Fibroblast of lung (primary cell): Measurements from ENCODE around the gene FKBP10. TPM values are rescaled to one million over a fixed set of nuclear protein-coding genes. Genes with fewer than 3 reads are reported as not detected.

ENCODE experiments used
- DNase-seq, 2 donors: peaks; one replicate each; pipeline versions ENCODE4 v3.0.0 to v3.0.0-alpha.2; 2010; ENCODE audit warnings: low read depth in 2 of 2
- H2AFZ ChIP-seq: 2 replicates; pipeline ENCODE4 v1.5.1; 2012; ENCODE audit warnings: low read length, control low read depth, inconsistent platforms
- H3K27ac ChIP-seq: 2 replicates; pipeline ENCODE4 v1.5.1; 2011; ENCODE audit warnings: low read length, control low read depth; ENCODE audit not compliant: insufficient read depth
- H3K27me3 ChIP-seq: 2 replicates; pipeline ENCODE4 v1.5.1; 2011; ENCODE audit warnings: mild to moderate bottlenecking, low read length; ENCODE audit not compliant: control insufficient read depth, insufficient read depth
- H3K36me3 ChIP-seq: 2 replicates; pipeline ENCODE4 v1.5.1; 2011; ENCODE audit warnings: low read length; ENCODE audit not compliant: control insufficient read depth, insufficient read depth
- H3K4me1 ChIP-seq: 2 replicates; pipeline ENCODE4 v1.5.1; 2011; ENCODE audit warnings: low read length; ENCODE audit not compliant: control insufficient read depth, insufficient read depth; ENCODE audit errors: extremely low read depth
- H3K4me2 ChIP-seq: 2 replicates; pipeline ENCODE4 v1.5.1; 2011; ENCODE audit warnings: low read length, control low read depth; ENCODE audit not compliant: insufficient read depth; ENCODE audit errors: extremely low read depth
- H3K4me3 ChIP-seq, 4 experiments: fragments of 200-600 bp in 1 of 4; sonication (generic) in 1 of 4; replicated peaks in 1 of 4; 2 replicates each; pipeline ENCODE4 v1.5.1; 2011 to 2016; ENCODE audit warnings: low read length in 4 of 4, low read depth in 3 of 4, mild to moderate bottlenecking in 3 of 4, control low read depth in 2 of 4, inconsistent platforms in 1 of 4, mixed read lengths in 1 of 4; ENCODE audit not compliant: insufficient read depth in 1 of 4; ENCODE audit errors: control extremely low read depth in 1 of 4
- H3K79me2 ChIP-seq: 2 replicates; pipeline ENCODE4 v1.5.1; 2012; ENCODE audit warnings: mild to moderate bottlenecking, low read length, inconsistent platforms; ENCODE audit not compliant: control insufficient read depth, insufficient read depth
- H3K9ac ChIP-seq: 2 replicates; pipeline ENCODE4 v1.5.1; 2011; ENCODE audit warnings: mild to moderate bottlenecking, low read length, control low read depth; ENCODE audit not compliant: insufficient read depth
- H3K9me3 ChIP-seq: 2 replicates; pipeline ENCODE4 v1.5.1; 2012; ENCODE audit warnings: low read depth, low read length; ENCODE audit not compliant: control insufficient read depth, insufficient read depth
- H4K20me1 ChIP-seq: 2 replicates; pipeline ENCODE4 v1.5.1; 2011; ENCODE audit warnings: low read length; ENCODE audit not compliant: control insufficient read depth, insufficient read depth; ENCODE audit errors: extremely low read depth
- EZH2 ChIP-seq: IDR thresholded peaks from 2 replicates; pipeline ENCODE4 v1.5.1; 2012; ENCODE audit warnings: low read length, control low read depth, mild to moderate bottlenecking; ENCODE audit errors: missing control alignments
- polyA plus RNA-seq, 2 donors: library from polyadenylated mRNA; depleted of rRNA in 1 of 2; stranded (reverse) in 1 of 2; unstranded in 1 of 2; fragments of >200 nt; gene quantifications; 2 replicates each; pipeline ENCODE4 v1.2.1, GENCODE V29; 2011 to 2012; ENCODE audit warnings: missing spikeins in 1 of 2
- total RNA-seq: library from RNA; depleted of rRNA; stranded (reverse); fragments of >200 nt; gene quantifications from 2 replicates; pipeline ENCODE4 v1.2.1, GENCODE V29; 2014
- TF ChIP-seq, protein P1 (sequence below), 2 donors: IDR thresholded peaks in 1 of 2; conservative IDR thresholded peaks in 1 of 2; 1 replicate in 1 of 2; 2 replicates in 1 of 2; pipeline ENCODE4 v1.5.1; 2011 to 2012; ENCODE audit warnings: low read length in 2 of 2, control low read depth in 1 of 2, inconsistent platforms in 1 of 2, low read depth in 1 of 2, mild to moderate bottlenecking in 1 of 2

FKBP10 gene
- total and polyA plus RNA-seq, 2 donors (not counting 1 experiment from before 2014, with no cell fraction given), result 182 to 242 TPM

DNA sequence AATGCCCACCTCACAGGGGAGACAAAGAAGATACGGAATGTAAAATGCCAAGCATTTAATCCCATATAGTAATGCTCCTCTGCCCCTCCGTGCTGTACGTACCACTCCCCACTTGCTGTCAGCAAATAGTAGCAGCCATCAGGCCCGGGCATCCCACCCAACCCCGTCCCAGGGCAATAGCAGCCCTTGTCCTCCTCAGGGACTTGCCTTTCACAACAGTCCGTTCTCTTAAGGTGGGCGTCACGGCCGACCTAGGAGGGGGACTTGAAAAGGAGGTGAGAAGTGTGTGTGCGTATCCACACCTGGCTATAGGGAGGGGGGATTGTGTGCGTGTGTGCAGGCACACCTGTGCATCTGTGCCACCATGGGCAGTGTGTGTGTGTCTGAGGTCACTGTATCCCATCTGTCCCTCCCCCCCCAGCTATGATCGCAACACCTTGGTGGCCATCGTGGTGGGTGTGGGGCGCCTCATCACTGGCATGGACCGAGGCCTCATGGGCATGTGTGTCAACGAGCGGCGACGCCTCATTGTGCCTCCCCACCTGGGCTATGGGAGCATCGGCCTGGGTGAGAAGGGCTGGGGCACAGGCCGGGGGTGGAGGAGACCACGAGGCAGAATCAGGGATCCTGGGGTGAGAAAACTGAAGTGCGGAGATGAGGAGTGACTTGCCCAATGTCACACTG, 4.0 kb downstream of the FKBP10 start:
- Histone ChIP-seq H3K79me2 (peaks cover 37% of the 10 kb centered on the region), H3K9me3 (no peaks in the 10 kb centered on the region)

DNA sequence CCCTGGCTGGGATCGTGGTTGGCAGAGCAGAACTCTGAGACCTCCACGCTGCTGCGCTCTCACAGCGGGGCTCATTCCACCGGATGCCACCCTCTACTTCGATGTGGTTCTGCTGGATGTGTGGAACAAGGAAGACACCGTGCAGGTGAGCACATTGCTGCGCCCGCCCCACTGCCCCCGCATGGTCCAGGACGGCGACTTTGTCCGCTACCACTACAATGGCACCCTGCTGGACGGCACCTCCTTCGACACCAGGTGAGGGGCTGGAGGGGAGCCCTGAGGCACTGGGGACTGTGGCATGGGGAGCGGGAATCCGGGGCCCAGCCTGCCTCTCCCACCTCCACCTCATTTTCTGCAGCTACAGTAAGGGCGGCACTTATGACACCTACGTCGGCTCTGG, 5.2 kb downstream of the FKBP10 start:
- H3K36me3 ChIP-seq, result peaks cover 28% of the 10 kb centered on the region
- H3K9ac ChIP-seq, result no peak overlapping the region
- no peak overlapping the region for H3K4me2 ChIP-seq
- H3K4me1 ChIP-seq, result peaks cover 6% of the 10 kb centered on the region
- no peaks in the 10 kb centered on the region for H3K27me3 ChIP-seq
- no peak for DNase-seq
- H3K79me2 ChIP-seq, result peaks cover 35% of the 10 kb centered on the region
- no peak overlapping the region for H3K27ac ChIP-seq
- no peaks in the 10 kb centered on the region for H3K9me3 ChIP-seq
- no peak overlapping the region for H2AFZ ChIP-seq
- no peak overlapping the region for H3K4me3 ChIP-seq
- TF ChIP-seq, protein P1, sequence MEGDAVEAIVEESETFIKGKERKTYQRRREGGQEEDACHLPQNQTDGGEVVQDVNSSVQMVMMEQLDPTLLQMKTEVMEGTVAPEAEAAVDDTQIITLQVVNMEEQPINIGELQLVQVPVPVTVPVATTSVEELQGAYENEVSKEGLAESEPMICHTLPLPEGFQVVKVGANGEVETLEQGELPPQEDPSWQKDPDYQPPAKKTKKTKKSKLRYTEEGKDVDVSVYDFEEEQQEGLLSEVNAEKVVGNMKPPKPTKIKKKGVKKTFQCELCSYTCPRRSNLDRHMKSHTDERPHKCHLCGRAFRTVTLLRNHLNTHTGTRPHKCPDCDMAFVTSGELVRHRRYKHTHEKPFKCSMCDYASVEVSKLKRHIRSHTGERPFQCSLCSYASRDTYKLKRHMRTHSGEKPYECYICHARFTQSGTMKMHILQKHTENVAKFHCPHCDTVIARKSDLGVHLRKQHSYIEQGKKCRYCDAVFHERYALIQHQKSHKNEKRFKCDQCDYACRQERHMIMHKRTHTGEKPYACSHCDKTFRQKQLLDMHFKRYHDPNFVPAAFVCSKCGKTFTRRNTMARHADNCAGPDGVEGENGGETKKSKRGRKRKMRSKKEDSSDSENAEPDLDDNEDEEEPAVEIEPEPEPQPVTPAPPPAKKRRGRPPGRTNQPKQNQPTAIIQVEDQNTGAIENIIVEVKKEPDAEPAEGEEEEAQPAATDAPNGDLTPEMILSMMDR (conservative IDR thresholded peaks at IDR 0.05 in 1 of 2, IDR thresholded peaks at IDR 0.05 in 1 of 2; ENCODE audit: low read depth in 1 of 2, low read length in 2 of 2), result no peak
- TF ChIP-seq EZH2, result no peak
- no peaks in the 10 kb centered on the region for H4K20me1 ChIP-seq

More for the DNA sequence above, 4.0 kb downstream of the FKBP10 start:
- no peak for DNase-seq
- Histone ChIP-seq H3K27me3 (no peaks in the 10 kb centered on the region), H2AFZ (no peak overlapping the region), H3K4me2 (no peak overlapping the region), H3K27ac (no peak overlapping the region), H3K9ac (no peak overlapping the region), H3K4me3 (no peak overlapping the region), H4K20me1 (no peaks in the 10 kb centered on the region), H3K36me3 (peaks cover 25% of the 10 kb centered on the region), H3K4me1 (peaks cover 6% of the 10 kb centered on the region)
- no peak for TF ChIP-seq EZH2
- TF ChIP-seq, protein P1 (conservative IDR thresholded peaks at IDR 0.05 in 1 of 2, IDR thresholded peaks at IDR 0.05 in 1 of 2; ENCODE audit: low read depth in 1 of 2, low read length in 2 of 2), result no peak

DNA sequence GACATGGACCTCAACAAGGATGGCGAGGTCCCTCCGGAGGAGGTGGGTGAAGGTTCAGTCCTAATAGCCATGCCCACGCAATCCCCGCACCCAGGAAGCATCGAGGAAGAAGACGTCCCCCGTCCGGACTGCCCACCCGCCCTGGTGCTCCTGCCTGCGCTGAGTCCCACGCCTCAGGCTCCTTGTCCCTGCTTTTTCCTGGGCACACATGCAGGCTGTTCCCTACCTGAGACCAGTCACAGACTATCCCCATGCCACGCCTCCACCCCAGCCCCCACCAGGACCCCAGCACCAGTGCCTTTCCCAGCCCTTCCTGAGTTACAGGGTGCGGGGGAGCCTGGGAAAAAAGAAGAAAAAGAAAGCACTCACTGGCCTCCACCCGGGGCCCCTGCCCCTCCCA, 9.0 kb downstream of the FKBP10 start:
- Histone ChIP-seq H3K27ac (no peak overlapping the region), H2AFZ (no peak overlapping the region), H3K4me2 (no peak overlapping the region), H3K27me3 (no peaks in the 10 kb centered on the region), H3K36me3 (peaks cover 26% of the 10 kb centered on the region), H3K9ac (no peak overlapping the region), H3K4me1 (no peaks in the 10 kb centered on the region), H3K9me3 (no peaks in the 10 kb centered on the region), H4K20me1 (no peaks in the 10 kb centered on the region), H3K4me3 (no peak overlapping the region), H3K79me2 (peaks cover 4% of the 10 kb centered on the region)
- no peak for DNase-seq
- no peak for TF ChIP-seq EZH2
- TF ChIP-seq, protein P1 (conservative IDR thresholded peaks at IDR 0.05 in 1 of 2, IDR thresholded peaks at IDR 0.05 in 1 of 2; ENCODE audit: low read depth in 1 of 2, low read length in 2 of 2), result no peak
